GM12878 (cell line): ENCODE results near the gene LRRC14B. TPM values are rescaled to one million over a fixed set of nuclear protein-coding genes. Genes with fewer than 3 reads are reported as not detected.

Source experiments
- ATAC-seq: fragments of 200-7000 bp; cut with Tn5 transposase; 3 replicates; pipeline ENCODE4 v1.9.1; 2020; ENCODE audit warnings: mild to moderate bottlenecking, moderate library complexity
- BruUV-seq: library from RNA; stranded (reverse); fragments of 400-500 nt; replicated peaks from 2 replicates; lab custom pipeline; 2021; lab: Mats Ljungman, UMichigan
- CTCF ChIA-PET: fragments of 300-600 bp; sonication (Branson Sonifier 250); formaldehyde crosslinking; extraction: SDS; loops from one replicate; lab custom pipeline; 2021; ENCODE audit warnings: inconsistent platforms; lab: Yijun Ruan, JAX
- POLR2A ChIA-PET: fragments of 350-600 bp; formaldehyde crosslinking; extraction: SDS; loops from one replicate; lab custom pipeline; 2021; ENCODE audit warnings: inconsistent platforms; lab: Charles Lee
- RAD21 ChIA-PET: fragments of 300-600 bp; sonication (Branson Sonifier 250); formaldehyde crosslinking; loops from one replicate; lab custom pipeline; 2023; ENCODE audit warnings: antibody characterized with exemption; ENCODE audit not compliant: unreplicated experiment; lab: Charles Lee
- SMC1A ChIA-PET: fragments of 300-600 bp; sonication (Branson Sonifier 250); formaldehyde crosslinking; loops from one replicate; lab custom pipeline; 2023; ENCODE audit not compliant: unreplicated experiment, uncharacterized antibody; lab: Charles Lee
- DNase-seq: peaks from one replicate; pipeline ENCODE4 v3.0.0-alpha.2; 2011; ENCODE audit warnings: low read depth, low spot score
- FAIRE-seq: peaks from 3 replicates; lab custom pipeline; 2011; peaks lifted over from hg19 to GRCh38; lab: Jason Lieb, UNC
- H2AFZ ChIP-seq: 2 replicates; pipeline ENCODE4 v1.6.0; 2011; ENCODE audit warnings: low read depth, low read length, control low read depth; ENCODE audit not compliant: control insufficient read depth
- H3K27ac ChIP-seq: 2 replicates; pipeline ENCODE4 v1.5.1; 2011; ENCODE audit warnings: control low read depth; ENCODE audit not compliant: control insufficient read depth, insufficient read depth
- H3K27me3 ChIP-seq, 2 experiments: replicated peaks in 1 of 2; 2 replicates each; pipeline versions ENCODE4 v1.6.0 to v1.6.1; 2011; ENCODE audit warnings: low read length in 1 of 2; ENCODE audit not compliant: control insufficient read depth in 2 of 2, insufficient read depth in 2 of 2
- H3K36me3 ChIP-seq, 2 experiments: 2 replicates each; pipeline ENCODE4 v1.5.1; 2011; ENCODE audit warnings: low read length in 1 of 2; ENCODE audit not compliant: control insufficient read depth in 2 of 2, insufficient read depth in 2 of 2
- H3K4me1 ChIP-seq: 2 replicates; pipeline ENCODE4 v1.6.1; 2011; ENCODE audit warnings: mild to moderate bottlenecking, low read length, moderate library complexity, mixed read lengths; ENCODE audit not compliant: control insufficient read depth, insufficient read depth
- H3K4me2 ChIP-seq: 2 replicates; pipeline ENCODE4 v1.6.0; 2011; ENCODE audit warnings: control low read depth; ENCODE audit not compliant: control insufficient read depth, insufficient read depth
- H3K4me3 ChIP-seq: fragments of 200-600 bp; sonication (generic); 2 replicates; pipeline ENCODE4 v1.5.1; 2016
- H3K79me2 ChIP-seq: 2 replicates; pipeline ENCODE4 v1.6.0; 2011; ENCODE audit warnings: low read length; ENCODE audit not compliant: control insufficient read depth, insufficient read depth
- H3K9ac ChIP-seq: 2 replicates; pipeline ENCODE4 v1.8.0; 2011; ENCODE audit warnings: low read length, control low read depth, mixed read lengths; ENCODE audit not compliant: control insufficient read depth, insufficient read depth
- H3K9me3 ChIP-seq: replicated peaks from 3 replicates; pipeline ENCODE4 v1.5.1; 2011; ENCODE audit warnings: mild to moderate bottlenecking, low read length; ENCODE audit not compliant: control insufficient read depth, insufficient read depth
- H4K20me1 ChIP-seq: 2 replicates; pipeline ENCODE4 v1.6.0; 2011; ENCODE audit not compliant: control insufficient read depth, insufficient read depth
- CEBPZ ChIP-seq: fragments of 150-350 bp; IDR thresholded peaks from 2 replicates; pipeline ENCODE4 v1.6.1; 2016; ENCODE audit warnings: low read depth, low read length
- EGR1 ChIP-seq, 2 experiments: IDR thresholded peaks; 1 replicate in 1 of 2; 2 replicates in 1 of 2; pipeline ENCODE4 v1.6.1; 2011 to 2012; ENCODE audit warnings: low read depth in 2 of 2, low read length in 2 of 2, borderline replicate concordance in 1 of 2, mild to moderate bottlenecking in 1 of 2, moderate library complexity in 1 of 2
- ETV6 ChIP-seq, 2 experiments: fragments of 450-650 bp in 1 of 2; IDR thresholded peaks in 1 of 2; conservative IDR thresholded peaks in 1 of 2; 2 replicates each; pipeline ENCODE4 v1.6.1; 2014; ENCODE audit warnings: antibody characterized with exemption in 1 of 2, borderline replicate concordance in 1 of 2, low read depth in 1 of 2, mild to moderate bottlenecking in 1 of 2, moderate library complexity in 1 of 2
- EZH2 ChIP-seq: IDR thresholded peaks from 2 replicates; pipeline ENCODE4 v1.6.1; 2012; ENCODE audit warnings: low read depth, mild to moderate bottlenecking, control low read depth, inconsistent platforms, low read length, borderline replicate concordance; ENCODE audit not compliant: control insufficient read depth
- GABPA ChIP-seq: IDR thresholded peaks from 2 replicates; pipeline ENCODE4 v1.6.1; 2014; ENCODE audit warnings: antibody characterized with exemption, low read depth, mild to moderate bottlenecking, inconsistent platforms
- HDAC6 ChIP-seq: fragments of 200-600 bp; sonication (generic); IDR thresholded peaks from one replicate; pipeline ENCODE4 v1.8.0; 2017; ENCODE audit warnings: antibody characterized with exemption; ENCODE audit not compliant: unreplicated experiment
- LARP7 ChIP-seq: fragments of 450-650 bp; IDR thresholded peaks from 2 replicates; pipeline ENCODE4 v1.6.1; 2017; ENCODE audit warnings: mild to moderate bottlenecking
- MAX ChIP-seq: IDR thresholded peaks from 2 replicates; pipeline ENCODE4 v1.6.1; 2012; ENCODE audit warnings: low read depth, low read length, improper control_type of control experiment
- MTA2 ChIP-seq: fragments of 450-650 bp; IDR thresholded peaks from 2 replicates; pipeline ENCODE4 v1.6.1; 2016; ENCODE audit warnings: low read depth, mild to moderate bottlenecking, moderate library complexity
- MTA3 ChIP-seq: IDR thresholded peaks from 2 replicates; pipeline ENCODE4 v1.6.1; 2012; ENCODE audit warnings: low read length, inconsistent platforms, borderline replicate concordance
- MYC ChIP-seq: IDR thresholded peaks from 2 replicates; pipeline ENCODE4 v1.6.1; 2011; ENCODE audit warnings: mild to moderate bottlenecking, low read length, moderate library complexity, inconsistent platforms; ENCODE audit not compliant: insufficient read depth, insufficient replicate concordance, insufficient read length, severe bottlenecking
- NFYA ChIP-seq: IDR thresholded peaks from 2 replicates; pipeline ENCODE4 v1.6.1; 2011; ENCODE audit warnings: low read depth, mild to moderate bottlenecking, low read length, improper control_type of control experiment, borderline replicate concordance
- NFYB ChIP-seq: IDR thresholded peaks from 2 replicates; pipeline ENCODE4 v1.6.1; 2011; ENCODE audit warnings: low read depth, mild to moderate bottlenecking, low read length, improper control_type of control experiment, moderate library complexity; ENCODE audit not compliant: insufficient read depth
- PML ChIP-seq: IDR thresholded peaks from 2 replicates; pipeline ENCODE4 v1.6.1; 2012; ENCODE audit warnings: low read length, inconsistent platforms
- RCOR1 ChIP-seq: conservative IDR thresholded peaks from 2 replicates; pipeline ENCODE4 v1.6.1; 2012; ENCODE audit warnings: low read depth, low read length, improper control_type of control experiment
- SMAD5 ChIP-seq: IDR thresholded peaks from 2 replicates; pipeline ENCODE4 v1.6.1; 2016; ENCODE audit warnings: antibody characterized with exemption, low read depth
- SREBF1 ChIP-seq: IDR thresholded peaks from 2 replicates; pipeline ENCODE4 v1.6.1; 2012; ENCODE audit warnings: mild to moderate bottlenecking, low read length
- STAT1 ChIP-seq: fragments of 450-650 bp; conservative IDR thresholded peaks from 2 replicates; pipeline ENCODE4 v1.6.1; 2014; ENCODE audit warnings: antibody characterized with exemption, mild to moderate bottlenecking
- STAT3 ChIP-seq: IDR thresholded peaks from 2 replicates; pipeline ENCODE4 v1.6.1; 2011; ENCODE audit warnings: low read depth, low read length, improper control_type of control experiment
- SUZ12 ChIP-seq: fragments of 200-600 bp; sonication (generic); IDR thresholded peaks from one replicate; pipeline ENCODE4 v1.6.1; 2018; ENCODE audit warnings: antibody characterized with exemption, mild to moderate bottlenecking; ENCODE audit not compliant: unreplicated experiment
- TAF1 ChIP-seq: IDR thresholded peaks from 2 replicates; pipeline ENCODE4 v1.6.1; 2011; ENCODE audit warnings: mild to moderate bottlenecking, low read depth, low read length, borderline replicate concordance
- WRNIP1 ChIP-seq: IDR thresholded peaks from 2 replicates; pipeline ENCODE4 v1.6.1; 2011; ENCODE audit warnings: low read depth, low read length, improper control_type of control experiment, borderline replicate concordance
- ZNF217 ChIP-seq: fragments of 450-650 bp; IDR thresholded peaks from 2 replicates; pipeline ENCODE4 v1.6.1; 2017; ENCODE audit warnings: antibody characterized with exemption, mild to moderate bottlenecking
- WGBS: methylation state at CpG from one replicate; pipeline ENCODE4 v1.1.6; 2016; ENCODE audit warnings: low lambda C conversion rate; ENCODE audit not compliant: insufficient replicate concordance, insufficient coverage; ENCODE audit errors: missing lambda C conversion rate; 5-methylcytosine and 5-hydroxymethylcytosine counted together
- in situ Hi-C: fragments of 300-500 bp; cut with MboI; formaldehyde crosslinking; loops from 9 replicates; pipeline ENCODE4 v1.14.3; 2018; ENCODE audit warnings: mixed read lengths
- intact Hi-C: fragments of 100-400 bp; cut with micrococcal nuclease; formaldehyde crosslinking; loops from one replicate; pipeline ENCODE4 v1.14.2; 2022; ENCODE audit not compliant: unreplicated experiment
- polyA plus RNA-seq, 11 experiments: library from polyadenylated mRNA; depleted of rRNA in 4 of 11; unstranded in 6 of 11; stranded (reverse) in 5 of 11; fragments of >200 nt; fragmentation: Nextera tagmentation in 4 of 11; fragmentation: Illumina TruSeq in 1 of 11; extraction: Ambion mirVana in 4 of 11; extraction: Trizol in 1 of 11; gene quantifications; 1 replicate in 1 of 11; 2 replicates in 10 of 11; pipeline versions ENCODE4 v1.2.1 to v1.2.3, GENCODE V29; 2011 to 2016; ENCODE audit warnings: inconsistent platforms in 2 of 11, missing spikeins in 2 of 11, low read depth in 1 of 11
- total RNA-seq, 4 experiments: library from RNA; depleted of rRNA in 3 of 4; stranded (reverse); fragments of >200 nt in 3 of 4; fragmentation: Illumina TruSeq in 1 of 4; extraction: Trizol in 1 of 4; gene quantifications; 2 replicates each; pipeline versions ENCODE4 v1.2.1 to v1.2.3, GENCODE V29; 2013 to 2021

LRRC14B gene
- total and polyA plus RNA-seq, 10 of the 15 experiments (the other 5 are each of a cell fraction or from before 2014, with no cell fraction given), result 0.06 to 0.31 (median 0.13) TPM; not detected in 5

- TF ChIP-seq MAX (no peak), MTA3 (no peak), NFYB (no peak), RCOR1 (no peak), ZNF217 (no peak)
Observed at GRCh38 chr5:163338-163620, 28.0 kb upstream of the LRRC14B start (continued).

GRCh38 chr5:163841-164240 is 27.5 kb upstream of the LRRC14B start:
- in situ Hi-C loops, result no loop called here
- Histone ChIP-seq H3K4me1 (no peaks in the 10 kb centered on the region), H3K9me3 (no peaks in the 10 kb centered on the region; the same call in 2 of the 3 replicates), H3K9ac (no peak overlapping the region), H3K36me3 (no peaks in the 10 kb centered on the region), H2AFZ (no peak overlapping the region), H3K4me3 (no peak overlapping the region), H4K20me1 (no peaks in the 10 kb centered on the region), H3K27ac (no peak overlapping the region), H3K79me2 (no peaks in the 10 kb centered on the region), H3K27me3 (no peaks in the 10 kb centered on the region), H3K4me2 (no peak overlapping the region)
- ATAC-seq (no peak), FAIRE-seq (no peak), DNase-seq (no peak)
- POLR2A ChIA-PET, result no interaction called here
- WGBS, result 55% methylated on average over 13 of the region's 13 CpGs
- SMC1A ChIA-PET, result no interaction called here
- BruUV-seq, result no TSS peak
- no peak for TF ChIP-seq LARP7
- no peak for TF ChIP-seq MYC
- TF ChIP-seq STAT3, result no peak
- TF ChIP-seq ETV6 (conservative IDR thresholded peaks at IDR 0.05 in 1 of 2, IDR thresholded peaks at IDR 0.05 in 1 of 2; ENCODE audit: borderline replicate concordance in 1 of 2, low read depth in 1 of 2), result no peak
- no peak for TF ChIP-seq RCOR1
- TF ChIP-seq TAF1, result no peak
- TF ChIP-seq SMAD5, result no peak
- no peak for TF ChIP-seq HDAC6
- TF ChIP-seq CEBPZ, result no peak
- no peak for TF ChIP-seq NFYA
- no peak for TF ChIP-seq PML
- no peak for TF ChIP-seq SREBF1
- TF ChIP-seq STAT1, result no peak
- TF ChIP-seq SUZ12, result no peak
- TF ChIP-seq EGR1 (IDR thresholded peaks at IDR 0.05; ENCODE audit: borderline replicate concordance in 1 of 2, low read depth in 2 of 2, low read length in 2 of 2), result no peak
- TF ChIP-seq WRNIP1, result no peak
- TF ChIP-seq EZH2, result no peak
- no peak for TF ChIP-seq MTA2
- no peak for TF ChIP-seq GABPA
- RAD21 ChIA-PET, result no interaction called here
- intact Hi-C loops, result no loop called here
- CTCF ChIA-PET, result no interaction called here
